ENCODE data around the gene OR5D14.

OR5D14 gene

DNA sequence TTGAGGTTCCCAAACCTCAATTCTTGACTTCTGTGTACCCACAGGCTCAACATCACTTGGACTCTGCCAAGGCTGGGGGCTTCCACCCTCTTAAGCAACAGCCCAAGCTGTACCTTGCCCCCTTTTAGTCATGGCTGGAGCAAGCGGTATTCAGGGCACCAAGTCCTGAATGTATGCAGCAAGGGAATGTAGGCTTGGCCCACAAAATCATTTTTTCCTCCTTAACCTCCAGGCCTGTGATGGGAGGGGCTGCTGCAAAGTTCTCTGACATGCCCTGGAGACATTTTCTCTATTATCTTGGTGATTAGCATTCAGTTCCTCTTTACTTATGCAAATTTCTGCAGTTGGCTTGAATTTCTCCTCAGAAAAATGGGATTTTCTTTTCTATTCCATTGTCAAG lies 10.9 kb downstream of the OR5D14 start:
- Histone ChIP-seq H3K27ac (replicated peaks) (no peak overlapping the region), H3K27me3 (ENCODE audit: insufficient read depth, poor library complexity, severe bottlenecking) (no peaks in the 10 kb centered on the region), H3K4me3 (replicated peaks; ENCODE audit: insufficient read depth, low read length) (no peak overlapping the region)
- DNase-seq (ENCODE audit: low read depth in 1 of 2, low spot score in 1 of 2) = no peak
- no peak for TF ChIP-seq CTCF (IDR thresholded peaks at IDR 0.05; ENCODE audit: insufficient read depth, low read length)
- no peak for TF ChIP-seq REST (IDR thresholded peaks at IDR 0.05; ENCODE audit: insufficient replicate concordance, low read depth)

DNA sequence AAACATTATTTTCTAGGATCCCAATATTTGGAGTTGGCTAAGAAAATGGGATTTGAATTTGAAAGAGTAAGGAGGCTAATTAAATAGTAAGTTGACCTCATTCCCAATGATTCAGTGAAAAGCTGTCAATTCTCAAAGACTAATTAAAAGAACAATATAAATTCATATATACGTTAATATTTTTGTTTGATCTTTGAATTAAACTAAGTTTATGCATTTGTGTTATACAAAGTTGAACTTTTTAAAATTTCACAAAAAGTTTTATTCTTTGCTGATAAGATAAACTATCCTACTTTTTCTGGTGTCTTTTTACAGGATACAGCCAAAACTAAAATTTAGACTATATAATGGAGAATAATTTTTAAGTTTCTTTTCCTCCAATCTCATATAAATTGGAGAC lies 15.7 kb downstream of the OR5D14 start, which contains the start of gene OR5L1:
OR5L1 (plus strand) TSS at position 301 of the 400 bp plus-strand sequence. CDS start 100 bp downstream, outside the sequence.
- H3K27ac ChIP-seq (replicated peaks) = no peak within 1 kb of the TSS
- no peak for DNase-seq (ENCODE audit: low read depth in 1 of 2, low spot score in 1 of 2)
- TF ChIP-seq CTCF (IDR thresholded peaks at IDR 0.05; ENCODE audit: insufficient read depth, low read length) (no peak), SPI1 (IDR thresholded peaks at IDR 0.05; ENCODE audit: borderline replicate concordance, low read depth) (no peak), REST (IDR thresholded peaks at IDR 0.05; ENCODE audit: insufficient replicate concordance, low read depth) (no peak), GABPA (IDR thresholded peaks at IDR 0.05; ENCODE audit: low read depth) (no peak), POLR2AphosphoS5 (IDR thresholded peaks at IDR 0.05; ENCODE audit: low read depth) (no peak)

GRCh38 chr11:55819330-55819729 lies 24.0 kb downstream of the OR5D14 start, which contains the start of gene OR5D18:
Gene OR5D18 (plus strand): TSS chr11:55819630. CDS start chr11:55819630, 0 bp downstream.
- Histone ChIP-seq H3K27me3 (ENCODE audit: insufficient read depth, poor library complexity, severe bottlenecking) (no peaks in the 10 kb centered on the region), H3K27ac (replicated peaks) (no peak within 1 kb of the TSS), H3K4me3 (replicated peaks; ENCODE audit: insufficient read depth, low read length) (no peak within 1 kb of the TSS)
- TF ChIP-seq POLR2AphosphoS5 (IDR thresholded peaks at IDR 0.05; ENCODE audit: low read depth) = no peak
- no peak for TF ChIP-seq SPI1 (IDR thresholded peaks at IDR 0.05; ENCODE audit: borderline replicate concordance, low read depth)
- TF ChIP-seq REST (IDR thresholded peaks at IDR 0.05; ENCODE audit: insufficient replicate concordance, low read depth) = no peak
- no peak for TF ChIP-seq CTCF (IDR thresholded peaks at IDR 0.05; ENCODE audit: insufficient read depth, low read length)
- TF ChIP-seq GABPA (IDR thresholded peaks at IDR 0.05; ENCODE audit: low read depth) = no peak
- DNase-seq (ENCODE audit: low read depth in 1 of 2, low spot score in 1 of 2) = no peak

More for the DNA sequence above, 15.7 kb downstream of the OR5D14 start, which contains the start of gene OR5L1:
- H3K27me3 ChIP-seq (ENCODE audit: insufficient read depth, poor library complexity, severe bottlenecking) = no peaks in the 10 kb centered on the region
- no peak within 1 kb of the TSS for H3K4me3 ChIP-seq (replicated peaks; ENCODE audit: insufficient read depth, low read length)
